Thymus (tissue), 11 donors: ENCODE data around the gene DDX54. TPM values are rescaled to one million over a fixed set of nuclear protein-coding genes. Genes with fewer than 3 reads are reported as not detected.
A peak's percentile ranks its signal among the peaks of the same experiment; 100 is the strongest.

Source experiments
- DNase-seq, 9 donors: peaks; one replicate each; pipeline ENCODE4 v3.0.0-alpha.2; 2013; ENCODE audit warnings: low spot score in 9 of 9, low read depth in 6 of 9, missing footprints in 1 of 9
- H3K27ac ChIP-seq, 2 donors: one replicate each; pipeline ENCODE4 v1.5.1; 2013; ENCODE audit warnings: control low read depth in 1 of 2, low read depth in 1 of 2, low read length in 1 of 2, mild to moderate bottlenecking in 1 of 2, moderate library complexity in 1 of 2
- H3K27me3 ChIP-seq, 2 donors: one replicate each; pipeline ENCODE4 v1.5.1; 2013; ENCODE audit warnings: low read length in 1 of 2; ENCODE audit not compliant: control insufficient read depth in 2 of 2, insufficient read depth in 1 of 2
- H3K36me3 ChIP-seq, 2 donors: one replicate each; pipeline ENCODE4 v1.5.1; 2013; ENCODE audit warnings: low read length in 1 of 2, mild to moderate bottlenecking in 1 of 2, moderate library complexity in 1 of 2; ENCODE audit not compliant: control insufficient read depth in 2 of 2, insufficient read depth in 2 of 2
- H3K4me1 ChIP-seq, 2 donors: one replicate each; pipeline ENCODE4 v1.5.1; 2013; ENCODE audit warnings: low read length in 2 of 2; ENCODE audit not compliant: control insufficient read depth in 2 of 2, insufficient read depth in 2 of 2
- H3K4me3 ChIP-seq, 2 donors: one replicate each; pipeline ENCODE4 v1.5.1; 2013; ENCODE audit warnings: low read length in 2 of 2, control low read depth in 1 of 2, mild to moderate bottlenecking in 1 of 2
- H3K9me3 ChIP-seq, 2 donors: one replicate each; pipeline ENCODE4 v1.5.1; 2013; ENCODE audit warnings: low read length in 1 of 2, mild to moderate bottlenecking in 1 of 2; ENCODE audit not compliant: control insufficient read depth in 2 of 2, insufficient read depth in 1 of 2
- WGBS: extraction: QIAGEN DNeasy Blood & Tissue Kit; methylation state at CpG from one replicate; pipeline ENCODE4 v1.1.7; 2013; 5-methylcytosine and 5-hydroxymethylcytosine counted together
- polyA plus RNA-seq: library from polyadenylated mRNA; stranded (reverse); fragments of 200-250 nt; gene quantifications from one replicate; pipeline ENCODE4 v1.2.3, GENCODE V29; 2013
- total RNA-seq: library from RNA; stranded (reverse); fragments of 120-200 nt; gene quantifications from one replicate; pipeline ENCODE4 v1.2.4, GENCODE V29; 2013
- donor health status: healthy.

The DDX54 gene
- total and polyA plus RNA-seq, 2 donors = 23.6 to 49.8 TPM

DNA sequence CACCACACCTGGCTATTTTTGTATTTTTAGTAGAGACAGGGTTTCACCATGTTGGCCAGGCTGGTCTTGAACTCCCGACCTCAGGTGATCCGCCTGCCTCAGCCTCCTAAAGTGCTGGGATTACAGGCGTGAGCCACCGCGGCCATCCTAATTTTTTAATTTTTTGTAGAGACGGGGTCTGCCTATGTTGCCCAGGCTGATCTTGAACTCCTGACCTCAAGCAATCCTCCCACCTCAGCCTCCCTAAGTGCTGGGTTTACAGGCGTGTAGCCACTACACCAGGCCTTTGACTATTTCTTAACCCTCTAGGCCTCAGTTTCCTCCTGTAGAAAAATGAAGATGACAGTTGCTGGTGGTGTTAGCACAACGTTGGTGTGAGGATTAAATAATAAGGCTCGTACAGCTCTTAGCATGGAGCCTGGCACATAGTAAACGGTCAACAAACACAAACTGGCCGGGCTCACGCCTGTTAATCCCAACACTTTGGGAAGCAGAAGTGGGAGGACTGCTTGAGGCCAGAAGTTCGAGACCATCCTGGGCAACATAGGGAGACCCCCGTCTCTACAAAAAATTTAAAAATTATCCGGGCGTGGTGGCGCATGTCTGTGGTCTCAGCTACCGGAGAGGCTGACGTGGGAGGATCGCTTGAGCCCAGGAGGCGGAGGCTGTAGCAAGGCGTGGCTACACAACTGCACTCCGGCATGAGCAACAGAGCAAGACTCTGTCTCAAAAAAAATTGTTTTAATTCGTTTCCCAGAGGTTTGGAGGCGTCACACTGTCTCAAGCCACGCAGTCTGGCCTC is 979 bp downstream of the DDX54 start:
- peak overlapping the region; percentile 70 to 99 for H3K4me3 ChIP-seq
- whole genome bisulfite sequencing = 36% methylated on average over 26 of the region's 26 CpGs
- peaks cover 20 to 24% of the 10 kb centered on the region in 2 donors for H3K36me3 ChIP-seq
- peaks cover 14 to 17% of the 10 kb centered on the region in 2 donors for H3K4me1 ChIP-seq
- H3K27me3 ChIP-seq = no peaks in the 10 kb centered on the region
- no peak for DNase-seq
- H3K9me3 ChIP-seq = no peaks in the 10 kb centered on the region
- peak overlapping the region; percentile 47 to 90 for H3K27ac ChIP-seq

GRCh38 chr12:113183030-113183589 is 2.2 kb downstream of the DDX54 start:
- peaks cover 27 to 36% of the 10 kb centered on the region in 2 donors for H3K36me3 ChIP-seq

DNA sequence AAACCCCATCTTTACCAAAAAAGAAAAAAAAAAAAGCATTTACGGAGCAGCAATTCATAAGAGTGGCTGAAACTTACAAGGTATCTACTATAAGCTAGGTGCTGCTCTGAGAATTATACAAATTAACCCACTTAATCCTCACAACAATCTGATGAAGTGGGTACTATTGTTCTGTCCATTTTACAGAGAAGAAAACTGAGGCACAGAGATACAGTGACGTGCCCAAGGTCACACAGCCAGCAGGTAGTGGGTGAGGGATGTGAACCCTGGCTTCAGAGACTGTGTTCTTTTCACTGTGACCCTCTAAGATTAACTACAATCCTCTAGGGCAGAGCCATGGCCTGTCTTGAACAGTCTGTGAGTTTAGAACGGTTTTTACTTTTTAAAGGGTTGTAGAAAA is 3.3 kb downstream of the DDX54 start:
- Histone ChIP-seq H3K27ac (no peak overlapping the region), H3K4me3 (no peak overlapping the region), H3K9me3 (peaks cover 0 to 6% of the 10 kb centered on the region in 2 donors), H3K27me3 (no peaks in the 10 kb centered on the region), H3K4me1 (peaks cover 12 to 17% of the 10 kb centered on the region in 2 donors), H3K36me3 (peaks cover 38 to 45% of the 10 kb centered on the region in 2 donors)
- 99% methylated on average over 3 of the region's 3 CpGs for WGBS
- DNase-seq = no peak

More at GRCh38 chr12:113183030-113183589, 2.2 kb downstream of the DDX54 start:
- Histone ChIP-seq H3K4me1 (peaks cover 14 to 17% of the 10 kb centered on the region in 2 donors), H3K4me3 (no peak overlapping the region), H3K9me3 (peaks cover 0 to 3% of the 10 kb centered on the region in 2 donors), H3K27ac (no peak overlapping the region), H3K27me3 (no peaks in the 10 kb centered on the region)
- DNase-seq = no peak
- WGBS = 99% methylated on average over 11 of the region's 11 CpGs

DNA sequence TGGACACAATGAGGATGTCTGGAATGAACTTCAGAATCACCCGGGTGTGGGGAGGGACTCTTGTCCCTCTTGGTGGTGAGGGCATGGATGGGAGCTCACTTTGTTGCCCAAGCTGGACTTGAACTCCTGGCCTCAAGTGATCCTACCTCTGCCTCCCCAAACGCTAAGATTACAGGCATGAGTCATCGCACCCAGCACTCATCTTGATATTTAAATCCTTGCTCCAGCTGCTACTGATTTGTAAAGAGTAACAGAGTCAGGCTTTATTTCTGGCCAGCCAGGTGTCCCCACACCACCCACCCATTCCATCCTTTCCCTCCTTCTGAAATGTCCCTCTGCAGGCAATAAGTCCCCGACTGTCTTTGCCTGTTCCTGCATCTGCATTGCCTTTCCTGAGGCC is 4.9 kb downstream of the DDX54 start:
- peaks cover 6% of the 10 kb centered on the region in 2 donors for H3K4me1 ChIP-seq
- peaks cover 0 to 6% of the 10 kb centered on the region in 2 donors for H3K9me3 ChIP-seq
- no peak overlapping the region for H3K4me3 ChIP-seq
- DNase-seq = no peak
- H3K36me3 ChIP-seq = peaks cover 45 to 55% of the 10 kb centered on the region in 2 donors
- no peak overlapping the region for H3K27ac ChIP-seq
- 98% methylated on average over 4 of the region's 4 CpGs for WGBS
- no peaks in the 10 kb centered on the region for H3K27me3 ChIP-seq

GRCh38 chr12:113179023-113179422 is 6.3 kb downstream of the DDX54 start:
- peaks cover 3 to 4% of the 10 kb centered on the region in 2 donors for H3K4me1 ChIP-seq
- WGBS = 96% methylated on average over 14 of the region's 14 CpGs
- no peak overlapping the region for H3K27ac ChIP-seq
- DNase-seq = no peak
- H3K36me3 ChIP-seq = peaks cover 56 to 64% of the 10 kb centered on the region in 2 donors
- H3K9me3 ChIP-seq = peaks cover 0 to 6% of the 10 kb centered on the region in 2 donors
- H3K27me3 ChIP-seq = no peaks in the 10 kb centered on the region
- H3K4me3 ChIP-seq = no peak overlapping the region

- peak overlapping the region in 1 of 2 donors; percentile 37 for H3K27ac ChIP-seq
- H3K4me3 ChIP-seq = no peak overlapping the region
- 72% methylated on average over 32 of the region's 32 CpGs for WGBS
These were observed 10.6 kb downstream of the DDX54 start for GRCh38 chr12:113174461-113175384.

DNA sequence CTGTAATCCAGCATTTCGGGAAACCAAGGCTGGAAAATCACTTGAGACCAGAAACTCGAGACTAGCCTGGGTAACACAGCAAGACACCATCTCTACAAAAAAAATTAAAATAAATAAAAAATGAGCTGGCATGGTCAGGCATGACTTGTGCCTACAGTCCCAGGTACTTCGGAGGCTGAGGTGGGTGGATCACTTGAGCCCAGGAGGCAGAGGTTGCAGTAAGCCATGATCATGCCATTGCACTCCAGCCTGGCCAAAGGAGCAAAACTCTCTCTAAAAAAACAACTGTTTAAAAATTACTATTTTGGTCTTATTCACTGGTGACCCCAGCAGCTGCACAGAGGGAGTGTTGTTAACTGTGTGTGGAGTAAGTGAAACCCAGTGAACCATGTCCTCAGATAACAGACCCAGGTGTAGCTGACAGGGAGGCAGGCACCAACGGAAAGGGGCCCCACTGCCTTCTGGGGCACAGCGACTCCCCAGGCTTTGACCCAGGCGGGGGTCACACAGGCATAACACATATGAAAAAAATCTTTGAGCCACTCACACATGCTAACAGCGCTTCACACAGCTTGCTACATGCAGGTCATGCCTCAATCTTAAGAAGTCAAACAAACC is 12.1 kb downstream of the DDX54 start:
- Histone ChIP-seq H3K36me3 (peaks cover 81 to 90% of the 10 kb centered on the region in 2 donors), H3K4me1 (peaks cover 0 to 15% of the 10 kb centered on the region in 2 donors), H3K9me3 (peaks cover 0 to 3% of the 10 kb centered on the region in 2 donors), H3K4me3 (no peak overlapping the region), H3K27ac (peak overlapping the region in 1 of 2 donors; percentile 62), H3K27me3 (no peaks in the 10 kb centered on the region)
- DNase-seq = peak in 1 of 9 donors; percentile 35
- WGBS = 95% methylated on average over 7 of the region's 7 CpGs

More at GRCh38 chr12:113174461-113175384, 10.6 kb downstream of the DDX54 start:
- peaks cover 0 to 6% of the 10 kb centered on the region in 2 donors for H3K9me3 ChIP-seq
- H3K36me3 ChIP-seq = peaks cover 76 to 90% of the 10 kb centered on the region in 2 donors
- H3K4me1 ChIP-seq = peaks cover 0 to 15% of the 10 kb centered on the region in 2 donors
- no peaks in the 10 kb centered on the region for H3K27me3 ChIP-seq
- peak in 6 of 9 donors; percentile 36 to 76 (median 64) for DNase-seq

DNA sequence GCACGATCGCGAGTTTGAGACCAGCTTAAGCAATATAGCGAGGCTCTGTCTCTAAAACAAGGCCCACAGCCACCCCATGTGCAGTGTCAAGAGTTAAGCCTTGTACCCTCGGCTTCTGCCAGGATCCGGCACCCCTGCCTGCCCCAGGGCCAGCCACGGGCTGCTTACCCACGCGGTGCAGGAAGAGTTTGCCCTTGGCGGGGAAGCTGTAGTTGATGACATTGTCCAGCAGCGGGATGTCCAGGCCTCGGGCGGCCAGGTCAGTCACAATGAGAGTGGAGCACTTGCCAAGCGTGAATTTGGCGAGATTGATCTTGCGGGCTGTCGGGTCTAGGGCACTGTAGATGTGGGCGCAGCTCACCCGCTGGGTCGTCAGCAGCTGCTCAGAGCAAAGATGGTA is 13.1 kb downstream of the DDX54 start:
- H3K27me3 ChIP-seq = no peaks in the 10 kb centered on the region
- peaks cover 81 to 90% of the 10 kb centered on the region in 2 donors for H3K36me3 ChIP-seq
- no peak overlapping the region for H3K27ac ChIP-seq
- WGBS = 98% methylated on average over 20 of the region's 20 CpGs
- no peak overlapping the region for H3K4me3 ChIP-seq
- peaks cover 0 to 15% of the 10 kb centered on the region in 2 donors for H3K4me1 ChIP-seq
- DNase-seq = no peak
- H3K9me3 ChIP-seq = peaks cover 0 to 2% of the 10 kb centered on the region in 2 donors
